Peyer's patch (tissue), 4 donors: ENCODE data around the gene SNX24.

Experiments used
- CTCF ChIP-seq, 6 experiments: fragments of 450-650 bp in 4 of 6; fragments of 200-600 bp in 2 of 6; sonication (generic) in 1 of 6; IDR thresholded peaks; one replicate each; pipeline ENCODE4 v1.5.1; 2017 to 2019; ENCODE audit warnings: antibody characterized with exemption in 6 of 6, mild to moderate bottlenecking in 3 of 6, moderate library complexity in 1 of 6
- POLR2A ChIP-seq, 2 donors: fragments of 450-650 bp; IDR thresholded peaks; one replicate each; pipeline ENCODE4 v1.5.1; 2017; ENCODE audit warnings: antibody characterized with exemption in 2 of 2, mild to moderate bottlenecking in 2 of 2, moderate library complexity in 2 of 2

GRCh38 chr5:122880170-122880689 lies 34.8 kb downstream of the SNX24 start:
- no peak for TF ChIP-seq POLR2A (IDR thresholded peaks at IDR 0.05)
- TF ChIP-seq CTCF (IDR thresholded peaks at IDR 0.05) = no peak
